Mucosa of stomach (tissue), 1 donor: ENCODE measurements around the gene MLN.
A peak's percentile ranks its signal among the peaks of the same experiment; 100 is the strongest.

Experiments
- H3K27me3 ChIP-seq: one replicate; pipeline ENCODE4 v1.7.0; 2013; ENCODE audit warnings: mild to moderate bottlenecking, low read length; ENCODE audit not compliant: control insufficient read depth, insufficient read depth
- H3K36me3 ChIP-seq: one replicate; pipeline ENCODE4 v1.7.0; 2013; ENCODE audit warnings: low read length; ENCODE audit not compliant: control insufficient read depth, insufficient read depth
- H3K4me1 ChIP-seq: one replicate; pipeline ENCODE4 v1.7.0; 2013; ENCODE audit warnings: mild to moderate bottlenecking, low read length; ENCODE audit not compliant: control insufficient read depth, insufficient read depth
- H3K4me3 ChIP-seq: one replicate; pipeline ENCODE4 v1.7.0; 2013; ENCODE audit warnings: low read length
- H3K9ac ChIP-seq: one replicate; pipeline ENCODE4 v1.7.0; 2013; ENCODE audit warnings: mild to moderate bottlenecking, low read length, moderate library complexity
- H3K9me3 ChIP-seq: one replicate; pipeline ENCODE4 v1.7.0; 2013; ENCODE audit warnings: mild to moderate bottlenecking, low read length, moderate library complexity; ENCODE audit not compliant: control insufficient read depth
- donor health status: Pancreatic carcinoma.

MLN gene

GRCh38 chr6:33771146-33772081, 32.4 kb downstream of the MLN start:
- Histone ChIP-seq H3K27me3 (peaks cover 10% of the 10 kb centered on the region), H3K9ac (no peak overlapping the region), H3K36me3 (peaks cover 26% of the 10 kb centered on the region), H3K4me3 (no peak overlapping the region), H3K9me3 (no peaks in the 10 kb centered on the region), H3K4me1 (peaks cover 33% of the 10 kb centered on the region)

- H3K4me3 ChIP-seq = no peak overlapping the region
- peaks cover 10% of the 10 kb centered on the region for H3K27me3 ChIP-seq
- no peaks in the 10 kb centered on the region for H3K9me3 ChIP-seq
- peaks cover 33% of the 10 kb centered on the region for H3K4me1 ChIP-seq
- H3K9ac ChIP-seq = no peak overlapping the region
- peaks cover 24% of the 10 kb centered on the region for H3K36me3 ChIP-seq
Measured at GRCh38 chr6:33770833-33771145, 33.0 kb downstream of the MLN start.

- Histone ChIP-seq H3K36me3 (peaks cover 20% of the 10 kb centered on the region), H3K9me3 (no peaks in the 10 kb centered on the region), H3K4me3 (no peak overlapping the region), H3K9ac (peak overlapping the region; percentile 6), H3K4me1 (peaks cover 33% of the 10 kb centered on the region), H3K27me3 (peaks cover 10% of the 10 kb centered on the region)
Measured at GRCh38 chr6:33770124-33770832, 33.5 kb downstream of the MLN start.

GRCh38 chr6:33769248-33769821, 34.5 kb downstream of the MLN start:
- Histone ChIP-seq H3K36me3 (peaks cover 12% of the 10 kb centered on the region), H3K4me1 (peaks cover 33% of the 10 kb centered on the region), H3K27me3 (peaks cover 10% of the 10 kb centered on the region), H3K4me3 (no peak overlapping the region), H3K9me3 (no peaks in the 10 kb centered on the region), H3K9ac (no peak overlapping the region)

- Histone ChIP-seq H3K27me3 (peaks cover 10% of the 10 kb centered on the region), H3K9me3 (no peaks in the 10 kb centered on the region), H3K4me3 (no peak overlapping the region), H3K9ac (no peak overlapping the region), H3K4me1 (peaks cover 33% of the 10 kb centered on the region), H3K36me3 (peaks cover 10% of the 10 kb centered on the region)
Measured at GRCh38 chr6:33768644-33769120, 35.1 kb downstream of the MLN start.

- peaks cover 10% of the 10 kb centered on the region for H3K27me3 ChIP-seq
- no peaks in the 10 kb centered on the region for H3K9me3 ChIP-seq
- peaks cover 25% of the 10 kb centered on the region for H3K4me1 ChIP-seq
- no peak overlapping the region for H3K9ac ChIP-seq
- no peak overlapping the region for H3K4me3 ChIP-seq
- no peaks in the 10 kb centered on the region for H3K36me3 ChIP-seq
Measured at GRCh38 chr6:33766921-33767907, 36.6 kb downstream of the MLN start.

GRCh38 chr6:33765368-33765767, 38.4 kb downstream of the MLN start:
- H3K4me3 ChIP-seq = no peak overlapping the region
- H3K9ac ChIP-seq = no peak overlapping the region
- peaks cover 10% of the 10 kb centered on the region for H3K27me3 ChIP-seq
- peaks cover 30% of the 10 kb centered on the region for H3K4me1 ChIP-seq
- H3K36me3 ChIP-seq = no peaks in the 10 kb centered on the region
- no peaks in the 10 kb centered on the region for H3K9me3 ChIP-seq

GRCh38 chr6:33764036-33764435, 39.8 kb downstream of the MLN start:
- Histone ChIP-seq H3K27me3 (no peaks in the 10 kb centered on the region), H3K4me3 (no peak overlapping the region), H3K4me1 (peaks cover 35% of the 10 kb centered on the region), H3K36me3 (no peaks in the 10 kb centered on the region), H3K9ac (no peak overlapping the region), H3K9me3 (no peaks in the 10 kb centered on the region)

GRCh38 chr6:33763483-33763882, 40.3 kb downstream of the MLN start:
- H3K9ac ChIP-seq = no peak overlapping the region
- H3K4me3 ChIP-seq = no peak overlapping the region
- H3K27me3 ChIP-seq = no peaks in the 10 kb centered on the region
- H3K4me1 ChIP-seq = peaks cover 32% of the 10 kb centered on the region
- no peaks in the 10 kb centered on the region for H3K9me3 ChIP-seq
- no peaks in the 10 kb centered on the region for H3K36me3 ChIP-seq

GRCh38 chr6:33762713-33763112, 41.1 kb downstream of the MLN start:
- Histone ChIP-seq H3K27me3 (no peaks in the 10 kb centered on the region), H3K4me1 (peaks cover 38% of the 10 kb centered on the region), H3K9me3 (no peaks in the 10 kb centered on the region), H3K9ac (no peak overlapping the region), H3K36me3 (no peaks in the 10 kb centered on the region), H3K4me3 (no peak overlapping the region)

GRCh38 chr6:33761922-33762629, 41.7 kb downstream of the MLN start:
- Histone ChIP-seq H3K9me3 (no peaks in the 10 kb centered on the region), H3K36me3 (no peaks in the 10 kb centered on the region), H3K27me3 (no peaks in the 10 kb centered on the region), H3K4me3 (no peak overlapping the region), H3K4me1 (peaks cover 44% of the 10 kb centered on the region), H3K9ac (peak overlapping the region; percentile 35)
